NT2/D1 (cell line): Measurements from ENCODE around the gene SNRPA.

Experiments used
- SUZ12 ChIP-seq: IDR thresholded peaks from 2 replicates; pipeline ENCODE4 v1.6.1; 2011; ENCODE audit not compliant: insufficient read length, insufficient read depth; ENCODE audit errors: extremely low read depth
- YY1 ChIP-seq: IDR thresholded peaks from 2 replicates; pipeline ENCODE4 v1.6.1; 2011; ENCODE audit not compliant: insufficient read length, insufficient read depth

DNA sequence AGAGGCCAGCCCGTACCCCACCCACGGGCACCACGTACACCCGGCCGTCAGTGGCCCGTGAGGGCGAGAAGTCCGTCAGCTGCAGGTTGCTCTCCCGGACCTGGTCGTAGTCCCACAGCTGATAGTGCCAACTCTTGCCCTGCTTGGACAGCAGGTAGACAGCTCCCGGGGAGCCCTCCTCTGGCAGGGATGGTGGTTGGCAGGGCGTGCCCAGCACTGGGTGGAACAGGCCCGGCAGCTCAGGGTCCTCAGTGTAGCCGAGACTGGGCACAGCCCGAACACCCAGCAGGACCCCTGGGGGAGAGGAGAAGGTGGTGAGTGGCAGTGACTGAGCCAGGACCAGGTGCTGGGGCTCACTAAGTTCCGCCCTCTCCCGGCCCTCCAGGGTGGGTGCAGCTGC is 8.5 kb upstream of the SNRPA start:
- TF ChIP-seq YY1 (no peak), SUZ12 (no peak)
